HEK293 (cell line): Measurements from ENCODE around the gene AP3B1.

ENCODE experiments used
- CTCF ChIP-seq: fragments of 450-650 bp; formaldehyde crosslinking; IDR thresholded peaks from 2 replicates; pipeline ENCODE4 v1.5.1; 2016; ENCODE audit warnings: missing biosample characterization, missing genetic modification characterization
- PRDM10 ChIP-seq: fragments of 450-650 bp; formaldehyde crosslinking; IDR thresholded peaks from 2 replicates; pipeline ENCODE4 v1.5.1; 2016; ENCODE audit warnings: missing biosample characterization, missing genetic modification characterization
- ZBTB17 ChIP-seq: fragments of 450-650 bp; formaldehyde crosslinking; IDR thresholded peaks from 2 replicates; pipeline ENCODE4 v1.5.1; 2016; ENCODE audit warnings: missing biosample characterization, missing genetic modification characterization
- ZNF148 ChIP-seq: fragments of 450-650 bp; formaldehyde crosslinking; IDR thresholded peaks from 2 replicates; pipeline ENCODE4 v1.5.0; 2017; ENCODE audit warnings: missing biosample characterization, missing genetic modification characterization, borderline replicate concordance
- ZNF48 ChIP-seq: fragments of 450-650 bp; formaldehyde crosslinking; IDR thresholded peaks from 2 replicates; pipeline ENCODE4 v1.5.1; 2016; ENCODE audit warnings: missing biosample characterization, missing genetic modification characterization

- TF ChIP-seq ZNF48 (tag by site-specific recombination) = no peak
- no peak for TF ChIP-seq ZNF148
- TF ChIP-seq CTCF (tag by site-specific recombination) = no peak
- no peak for TF ChIP-seq PRDM10 (tag by site-specific recombination)
- no peak for TF ChIP-seq ZBTB17
Measured at GRCh38 chr5:78103232-78103918, 191.1 kb downstream of the AP3B1 start.
